ENCODE data around the gene EIF2B2.

- TF ChIP-seq CTCF (IDR thresholded peaks at IDR 0.05) (no peak), POLR2A (IDR thresholded peaks at IDR 0.05) (no peak)
Observed at GRCh38 chr14:74962046-74962445, 40.7 kb upstream of the EIF2B2 start.
